Skin of body (tissue), 2 donors: Measurements from ENCODE around the gene TGFBR3L. TPM values are rescaled to one million over a fixed set of nuclear protein-coding genes. Genes with fewer than 3 reads are reported as not detected.
"Not testable (repeated sequence)": the region's sequence is repeated elsewhere in the genome, so short reads cannot be mapped to it uniquely, and the experiment has no call there.

Experiments used
- DNase-seq: peaks from one replicate; lab custom pipeline; 2025; lab: John Stamatoyannopoulos, UW
- total RNA-seq: library from RNA; depleted of rRNA; stranded (reverse); fragments of >200 nt; gene quantifications from one replicate; pipeline ENCODE4 v1.2.3, GENCODE V29; 2014

TGFBR3L gene
- total RNA-seq, 1 donor from 2014 or later, result 0.59 TPM

DNA sequence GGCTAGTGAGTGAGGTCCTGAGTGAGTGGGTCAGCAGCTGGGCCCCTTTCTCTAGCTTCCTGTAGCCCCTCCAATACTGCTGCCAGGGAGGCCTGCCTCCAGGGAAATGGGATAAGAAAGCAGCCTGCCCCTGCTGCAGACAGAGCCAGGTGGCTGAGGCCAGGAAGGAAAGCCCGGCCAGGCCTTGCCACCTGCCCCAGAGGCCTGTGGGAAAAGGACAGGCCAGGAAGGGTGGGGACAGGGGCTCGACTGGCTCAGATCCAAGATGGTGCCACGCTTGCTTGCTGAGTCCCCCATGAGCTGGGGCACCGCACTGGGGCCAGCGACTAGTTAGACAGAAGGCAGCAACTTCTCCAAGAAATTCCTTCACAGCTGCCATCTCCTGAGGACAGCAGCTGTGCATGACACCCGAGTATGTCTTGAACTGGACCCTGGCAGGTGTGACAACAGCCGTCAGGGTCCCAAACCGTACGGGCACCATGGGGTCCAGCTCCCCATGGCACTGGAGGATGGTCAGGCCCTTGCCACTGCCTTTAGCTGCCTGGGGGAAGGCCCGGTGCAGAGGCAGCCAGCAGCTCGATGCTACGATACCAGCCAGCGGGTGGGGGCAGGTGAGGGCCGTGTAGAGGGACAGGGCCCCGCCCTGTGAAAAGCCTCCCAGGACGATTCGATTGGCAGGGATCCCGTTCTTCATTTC is 35.4 kb upstream of the TGFBR3L start:
- no peak for DNase-seq

DNA sequence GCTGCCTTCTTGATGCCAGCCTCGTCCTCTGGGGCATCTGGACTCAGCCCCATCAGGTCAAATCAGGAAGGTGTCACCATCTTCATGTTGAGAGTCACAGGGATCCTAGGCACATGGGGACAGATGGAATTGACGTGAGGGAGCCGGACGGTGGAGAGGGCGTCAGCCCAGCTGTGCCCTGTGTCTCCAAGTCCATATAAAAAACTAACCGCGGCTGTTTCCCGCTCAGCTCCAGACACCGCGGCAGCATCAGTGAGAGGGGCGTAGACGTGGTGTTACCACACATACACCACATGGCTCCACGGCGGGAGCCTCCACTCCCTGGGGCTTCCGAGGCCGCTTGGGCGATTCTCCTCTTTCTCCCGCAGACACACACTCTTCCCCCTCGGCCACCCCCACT is 34.8 kb upstream of the TGFBR3L start:
- no peak for DNase-seq

DNA sequence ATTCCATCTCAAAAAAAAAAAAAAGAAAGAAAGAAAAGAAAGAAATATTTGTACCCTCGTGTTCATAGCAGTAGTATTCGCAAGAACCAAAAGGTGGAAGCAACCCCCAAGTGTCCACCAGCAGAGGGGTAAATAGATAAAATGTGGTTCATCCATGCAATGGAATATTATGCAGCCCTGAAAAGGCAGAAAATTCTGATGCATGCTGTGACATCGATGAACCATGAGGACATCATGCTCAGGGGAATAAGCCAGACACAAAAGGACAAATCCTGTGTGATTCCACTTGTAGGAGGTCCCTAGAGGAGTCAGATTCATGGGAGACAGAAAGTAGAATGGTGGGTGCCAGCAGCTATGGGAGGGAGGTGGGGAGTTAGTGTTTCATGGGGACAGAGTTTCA is 32.7 kb upstream of the TGFBR3L start:
- DNase-seq, result no peak

DNA sequence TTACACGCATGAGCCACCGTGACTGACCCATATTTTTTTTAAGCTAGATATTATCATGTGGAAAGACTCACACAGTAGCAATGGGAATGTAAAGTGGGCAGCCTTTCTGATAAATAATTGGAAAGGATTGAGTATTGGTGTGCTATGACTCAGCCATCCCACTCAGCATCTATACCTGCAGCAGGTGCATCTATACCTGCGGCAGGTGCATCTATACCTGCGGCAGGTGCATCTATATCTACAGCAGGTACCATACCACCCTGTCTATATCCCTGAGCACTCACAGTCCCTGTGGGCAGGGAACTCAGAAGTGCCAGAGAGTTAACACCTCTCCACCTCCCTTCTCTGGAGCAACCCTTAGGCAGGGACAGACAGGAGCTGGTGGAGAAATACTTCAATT is 31.5 kb upstream of the TGFBR3L start:
- DNase-seq, result no peak

DNA sequence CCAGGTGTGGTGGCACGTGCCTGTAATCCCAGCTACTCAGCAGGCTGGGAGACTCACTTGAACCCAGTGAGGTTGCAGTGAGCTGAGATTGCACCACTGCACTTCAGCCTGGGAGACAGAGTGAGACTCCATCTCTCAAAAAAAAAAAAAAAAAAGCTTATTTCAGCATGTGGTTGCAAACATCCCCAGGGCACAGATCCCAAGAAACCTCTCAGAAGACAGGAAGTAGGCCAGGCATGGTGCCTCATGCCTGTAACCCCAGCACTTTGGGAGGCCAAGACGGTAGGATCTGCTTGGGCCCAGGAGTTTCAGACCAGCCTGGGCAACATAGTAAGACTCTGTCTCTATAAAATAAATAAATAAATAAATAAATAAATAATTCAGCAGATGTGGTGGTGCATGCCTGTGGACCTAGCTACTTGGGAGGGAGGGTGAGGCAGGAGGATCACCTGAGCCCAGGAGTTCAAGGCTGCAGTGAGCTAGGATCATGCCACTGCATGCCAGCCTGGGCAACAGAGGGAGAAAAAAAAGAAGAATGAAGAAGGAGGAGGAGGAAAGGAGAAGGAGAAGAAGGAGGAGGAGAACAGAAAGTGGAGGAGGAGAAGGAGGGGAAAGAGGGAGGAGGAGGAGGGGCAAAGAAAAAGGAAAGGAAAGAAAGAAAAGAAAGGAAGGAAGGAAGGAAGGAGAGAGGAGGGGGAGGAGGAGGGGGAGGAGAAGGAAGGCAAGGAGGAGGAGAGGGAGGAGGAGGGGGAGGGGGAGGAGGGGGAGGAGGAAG is 30.6 kb upstream of the TGFBR3L start:
- no peak for DNase-seq

DNA sequence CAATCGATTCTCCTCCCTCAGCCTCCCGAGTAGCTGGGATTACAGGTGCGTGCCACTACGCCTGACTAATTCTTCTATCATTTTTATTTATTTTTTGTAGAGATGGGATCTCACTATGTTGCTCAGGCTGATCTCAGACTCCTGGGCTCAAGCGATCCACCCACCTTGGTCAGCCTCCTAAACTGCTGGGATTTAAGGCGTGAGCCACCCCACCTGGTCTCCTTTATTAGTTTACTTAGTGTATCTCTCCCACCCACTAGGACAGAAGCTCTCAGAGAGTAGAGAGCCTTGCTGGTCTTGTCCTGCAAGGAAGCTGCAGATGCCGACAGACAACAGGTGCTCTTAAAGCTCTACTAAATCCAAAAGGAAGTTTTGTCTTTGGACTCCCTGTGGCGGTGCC is 28.8 kb upstream of the TGFBR3L start:
- no peak for DNase-seq

DNA sequence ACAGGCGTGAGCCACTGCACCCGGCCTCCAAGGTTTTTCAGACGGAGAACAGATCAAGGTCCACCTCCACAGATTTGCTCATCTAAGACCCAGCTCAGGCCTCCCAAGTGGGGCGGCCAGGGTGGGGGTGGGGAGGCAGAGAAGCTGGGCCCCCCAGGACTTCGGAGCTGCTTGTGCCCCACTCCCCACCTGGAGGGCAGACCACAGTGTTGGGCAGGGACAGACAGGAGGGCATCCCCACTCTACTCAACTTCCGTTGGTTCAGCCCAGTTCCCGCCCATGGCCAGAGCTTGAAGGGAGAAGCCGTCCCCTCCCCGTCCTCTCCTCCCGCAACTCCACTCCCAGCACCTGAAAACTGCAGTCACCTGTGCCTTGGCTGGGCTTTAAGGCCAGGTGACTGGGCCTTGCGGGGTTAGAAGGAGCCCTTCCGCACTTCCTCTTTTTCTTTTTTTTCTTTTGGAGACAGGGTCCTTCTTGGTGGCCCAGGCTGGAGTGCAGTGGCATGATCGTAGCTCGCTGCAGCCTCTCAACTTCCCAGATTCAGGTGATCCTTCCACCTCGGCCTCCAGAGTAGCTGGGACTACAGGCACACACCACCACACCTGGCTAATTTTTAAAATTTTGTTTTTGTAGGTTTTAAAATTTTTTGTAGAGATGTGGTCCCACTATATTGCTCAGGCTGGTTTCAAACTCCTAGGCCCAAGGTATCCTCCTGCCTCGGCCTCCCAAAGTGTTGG is 27.1 kb upstream of the TGFBR3L start:
- no peak for DNase-seq

DNA sequence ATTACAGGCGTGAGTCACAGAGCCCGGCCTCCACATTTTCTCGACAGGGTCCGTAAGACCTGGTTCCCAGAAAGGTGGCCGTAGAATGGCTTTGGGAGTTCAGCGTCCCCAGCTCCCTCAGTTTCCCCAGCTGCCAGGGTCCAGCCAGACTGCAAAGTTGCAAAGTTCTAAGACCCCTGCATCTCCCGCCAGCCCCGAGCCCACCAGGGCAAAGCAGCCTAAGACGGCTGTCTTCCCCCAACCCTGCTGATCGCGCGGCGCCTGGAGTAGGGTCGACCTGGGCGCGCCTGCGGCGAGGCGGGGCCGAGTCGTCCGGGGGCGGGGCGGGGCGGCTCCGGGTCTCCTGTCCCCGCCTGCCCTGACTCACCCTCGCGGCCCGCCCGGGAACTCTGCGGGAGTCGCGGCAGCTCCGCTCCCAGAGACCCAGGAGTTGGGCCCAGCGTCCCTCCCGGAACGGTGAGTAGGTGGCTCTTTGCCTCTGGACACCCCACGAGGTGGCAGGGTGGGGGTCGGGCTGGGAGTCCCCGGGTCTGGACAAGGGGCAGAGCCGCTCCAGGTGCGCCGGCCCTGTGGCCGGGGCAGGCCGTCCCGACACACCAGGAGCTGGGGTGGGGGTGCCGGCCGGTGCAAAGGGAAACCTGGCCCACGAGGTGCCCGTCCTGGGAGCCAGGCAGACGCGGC is 26.3 kb upstream of the TGFBR3L start, which contains the start of gene LRRC8E:
LRRC8E (plus strand) TSS at position 366 of the 681 bp plus-strand sequence. CDS start 7,094 bp downstream, outside the sequence.
- DNase-seq, result no peak

DNA sequence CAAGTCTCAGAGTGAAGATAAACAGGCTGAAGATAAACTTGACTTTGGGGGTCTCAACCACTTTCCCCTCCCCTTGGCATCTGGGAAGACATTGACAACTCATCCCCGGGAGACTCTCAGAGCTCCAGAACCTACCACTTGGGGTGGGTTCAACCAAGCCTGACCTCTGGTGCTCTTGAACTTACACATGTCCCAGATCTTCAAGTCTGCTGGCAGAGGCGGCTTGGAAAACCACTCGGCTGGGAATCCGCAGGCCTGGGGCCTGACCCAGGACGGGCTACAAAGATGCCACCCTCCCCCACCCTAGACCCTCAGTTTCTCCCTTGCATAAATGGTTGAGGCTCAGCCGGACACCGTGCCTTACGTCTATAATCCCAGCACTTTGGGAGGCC is 25.8 kb upstream of the TGFBR3L start:
- no peak for DNase-seq

DNA sequence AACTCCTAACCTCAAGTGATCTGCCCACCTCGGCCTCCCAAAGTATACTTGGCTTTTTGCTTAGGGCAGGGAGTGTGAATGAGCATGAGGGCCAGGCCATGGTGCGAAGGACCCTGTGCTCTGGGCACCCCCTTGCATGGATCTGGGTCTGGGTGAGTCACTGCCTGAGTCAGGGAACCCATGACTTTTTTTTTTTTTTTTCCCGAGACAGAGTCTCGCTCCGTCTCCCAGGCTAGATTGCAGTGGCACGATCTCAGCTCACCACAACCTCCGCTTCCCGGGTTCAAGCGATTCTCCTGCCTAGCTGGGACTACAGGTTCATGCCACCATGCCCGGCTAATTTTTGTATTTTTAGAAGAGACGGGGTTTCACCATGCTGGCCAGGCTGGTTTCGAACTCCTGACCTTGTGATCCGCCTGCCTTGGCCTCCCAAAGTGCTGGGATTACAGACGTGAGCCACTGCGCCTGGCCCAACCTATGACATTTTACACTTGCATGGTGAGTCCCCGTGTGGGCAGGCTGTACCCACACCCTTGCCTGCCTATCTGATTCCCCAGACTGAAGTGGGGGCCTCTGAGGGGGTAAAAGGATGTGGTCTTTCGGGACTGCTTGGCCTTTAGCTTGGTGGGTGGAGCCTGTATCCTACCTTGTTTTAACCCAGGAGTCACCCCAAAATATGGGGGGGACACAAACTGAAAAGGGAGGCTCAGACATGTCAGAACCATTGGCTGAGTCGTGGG is 21.1 kb upstream of the TGFBR3L start:
- DNase-seq, result not testable (repeated sequence)

DNA sequence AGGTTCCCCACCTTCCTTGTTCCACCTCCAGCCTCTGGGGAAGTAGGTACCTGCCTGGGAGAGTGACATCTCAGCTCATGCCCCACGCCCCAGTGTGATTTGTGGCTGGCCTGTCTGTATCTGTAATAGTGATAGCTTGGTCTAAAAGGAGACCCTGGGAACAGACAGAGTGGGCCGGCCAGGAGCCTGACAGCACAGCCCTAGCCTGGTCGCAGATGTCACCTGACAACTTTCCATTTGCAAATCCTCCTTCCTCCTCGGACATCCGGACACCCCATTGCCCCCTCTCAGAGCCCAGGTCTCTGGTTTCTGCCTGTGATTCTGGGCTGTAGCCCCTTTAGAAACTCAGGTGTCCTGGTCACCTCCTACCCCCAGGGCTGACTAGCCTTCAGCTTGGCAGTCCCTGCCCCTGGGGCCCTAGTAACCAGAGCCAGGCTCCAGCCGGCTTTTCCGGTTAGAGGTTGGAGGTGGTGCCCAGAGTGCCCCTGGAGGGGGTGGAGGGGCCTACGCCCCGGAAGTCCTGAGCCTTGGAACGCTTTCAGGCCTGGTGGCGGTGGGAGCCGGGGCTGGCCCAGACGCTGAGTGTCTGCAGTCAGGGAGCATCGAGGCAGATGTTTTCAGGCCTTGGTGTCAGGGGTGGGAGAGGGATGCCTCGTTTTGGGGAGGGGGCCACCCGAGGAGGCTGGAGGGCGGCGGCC is 19.9 kb upstream of the TGFBR3L start:
- DNase-seq, result no peak

DNA sequence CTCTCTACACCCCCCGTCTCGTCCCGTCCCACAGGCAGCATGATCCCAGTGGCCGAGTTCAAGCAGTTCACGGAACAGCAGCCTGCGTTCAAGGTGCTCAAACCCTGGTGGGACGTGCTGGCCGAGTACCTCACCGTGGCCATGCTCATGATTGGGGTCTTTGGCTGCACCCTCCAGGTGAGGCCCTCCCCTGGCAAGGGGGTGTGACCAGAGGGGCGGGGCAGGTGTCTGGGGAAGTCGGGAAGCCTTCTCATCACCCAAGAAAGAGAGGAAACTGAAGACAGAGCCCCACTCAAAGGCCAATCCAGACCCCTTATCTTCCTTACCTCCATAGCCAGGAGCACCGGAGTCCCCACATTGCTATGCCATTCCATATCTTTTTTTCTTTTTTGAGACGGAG is 19.1 kb upstream of the TGFBR3L start:
- no peak for DNase-seq

DNA sequence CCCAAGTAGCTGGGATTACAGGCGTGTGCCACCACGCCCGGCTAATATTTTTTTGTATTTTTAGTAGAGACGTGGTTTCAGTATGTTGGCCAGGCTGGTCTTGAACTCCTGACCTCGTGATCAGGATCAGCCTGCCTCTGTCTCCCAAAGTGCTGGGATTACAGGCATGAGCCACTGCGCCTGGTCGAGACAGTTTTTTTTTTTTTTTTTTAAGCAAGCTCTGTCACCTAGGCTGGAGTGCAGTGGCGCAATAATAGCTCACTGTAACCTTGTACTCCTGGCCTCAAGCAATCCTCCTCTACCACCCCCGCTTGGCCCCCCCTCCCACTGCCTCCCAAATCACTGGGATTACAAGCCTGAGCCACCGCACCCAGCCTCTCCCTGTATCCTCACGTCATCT is 17.3 kb upstream of the TGFBR3L start:
- DNase-seq, result no peak

DNA sequence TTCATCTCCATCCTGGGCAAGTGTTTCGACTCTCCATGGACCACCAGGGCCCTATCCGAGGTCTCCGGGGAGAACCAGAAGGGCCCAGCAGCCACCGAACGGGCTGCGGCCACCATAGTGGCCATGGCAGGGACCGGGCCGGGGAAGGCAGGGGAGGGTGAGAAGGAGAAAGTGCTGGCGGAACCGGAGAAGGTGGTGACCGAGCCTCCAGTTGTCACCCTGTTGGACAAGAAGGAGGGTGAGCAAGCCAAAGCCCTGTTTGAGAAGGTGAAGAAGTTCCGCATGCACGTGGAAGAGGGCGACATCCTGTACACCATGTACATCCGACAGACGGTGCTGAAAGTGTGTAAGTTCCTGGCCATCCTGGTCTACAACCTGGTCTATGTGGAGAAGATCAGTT is 15.7 kb upstream of the TGFBR3L start:
- no peak for DNase-seq

DNA sequence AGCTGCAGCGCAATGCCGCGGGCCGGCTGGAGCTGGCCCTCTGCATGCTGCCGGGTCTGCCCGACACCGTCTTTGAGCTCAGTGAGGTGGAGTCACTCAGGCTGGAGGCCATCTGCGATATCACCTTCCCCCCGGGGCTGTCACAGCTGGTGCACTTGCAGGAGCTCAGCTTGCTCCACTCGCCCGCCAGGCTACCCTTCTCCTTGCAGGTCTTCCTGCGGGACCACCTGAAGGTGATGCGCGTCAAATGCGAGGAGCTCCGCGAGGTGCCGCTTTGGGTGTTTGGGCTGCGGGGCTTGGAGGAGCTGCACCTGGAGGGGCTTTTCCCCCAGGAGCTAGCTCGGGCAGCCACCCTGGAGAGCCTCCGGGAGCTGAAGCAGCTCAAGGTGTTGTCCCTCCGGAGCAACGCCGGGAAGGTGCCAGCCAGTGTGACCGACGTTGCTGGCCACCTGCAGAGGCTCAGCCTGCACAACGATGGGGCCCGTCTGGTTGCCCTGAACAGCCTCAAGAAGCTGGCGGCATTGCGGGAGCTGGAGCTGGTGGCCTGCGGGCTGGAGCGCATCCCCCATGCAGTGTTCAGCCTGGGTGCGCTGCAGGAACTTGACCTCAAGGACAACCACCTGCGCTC is 14.8 kb upstream of the TGFBR3L start:
- DNase-seq, result no peak

DNA sequence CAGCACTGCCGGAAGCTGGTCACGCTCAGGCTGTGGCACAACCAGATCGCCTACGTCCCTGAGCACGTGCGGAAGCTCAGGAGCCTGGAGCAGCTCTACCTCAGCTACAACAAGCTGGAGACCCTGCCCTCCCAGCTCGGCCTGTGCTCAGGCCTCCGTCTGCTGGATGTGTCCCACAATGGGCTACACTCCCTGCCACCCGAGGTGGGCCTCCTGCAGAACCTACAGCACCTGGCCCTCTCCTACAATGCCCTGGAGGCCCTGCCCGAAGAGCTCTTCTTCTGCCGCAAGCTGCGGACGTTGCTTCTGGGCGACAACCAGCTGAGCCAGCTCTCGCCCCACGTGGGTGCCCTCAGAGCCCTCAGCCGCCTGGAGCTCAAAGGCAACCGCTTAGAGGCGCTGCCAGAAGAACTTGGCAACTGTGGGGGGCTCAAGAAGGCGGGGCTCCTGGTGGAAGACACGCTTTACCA is 14.2 kb upstream of the TGFBR3L start:
- no peak for DNase-seq

DNA sequence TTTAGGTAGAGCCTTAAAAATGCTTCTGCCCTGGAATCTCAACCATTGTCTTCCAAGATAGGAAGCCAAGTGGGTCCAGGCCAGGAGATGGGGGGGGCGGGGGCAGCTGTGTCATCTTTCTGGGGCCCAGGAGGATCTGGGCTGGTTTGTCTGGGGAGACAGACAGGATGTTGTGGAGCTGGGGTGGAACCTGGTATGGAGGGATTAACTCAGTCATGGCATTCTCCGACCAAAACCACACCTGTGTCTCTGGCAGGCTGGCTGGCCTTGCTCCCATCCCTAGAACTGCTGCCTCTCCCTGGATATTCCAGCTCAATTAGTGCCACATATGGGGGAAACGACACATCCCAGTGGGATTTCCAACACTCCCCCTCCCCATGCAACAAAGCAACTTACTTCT is 13.7 kb upstream of the TGFBR3L start:
- no peak for DNase-seq

DNA sequence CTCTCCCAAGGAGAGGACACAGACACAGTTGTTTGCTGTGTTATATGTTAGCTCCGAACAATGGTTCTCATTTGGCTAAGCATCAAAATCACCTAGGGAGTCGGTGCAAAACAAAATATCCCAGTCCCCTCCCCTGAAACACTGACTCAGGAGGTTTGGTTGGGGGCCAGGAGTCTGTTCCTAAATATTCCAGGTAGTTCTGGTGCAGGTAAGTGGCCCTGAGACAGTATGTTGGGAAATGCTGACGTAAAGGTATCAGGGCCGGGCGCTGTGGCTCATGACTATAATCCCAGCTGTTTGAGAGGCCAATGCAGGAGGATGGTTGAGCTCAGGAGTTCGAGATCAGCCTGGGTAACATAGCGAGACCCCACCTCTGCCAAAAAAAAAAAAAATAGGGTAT is 13.3 kb upstream of the TGFBR3L start:
- DNase-seq, result no peak

DNA sequence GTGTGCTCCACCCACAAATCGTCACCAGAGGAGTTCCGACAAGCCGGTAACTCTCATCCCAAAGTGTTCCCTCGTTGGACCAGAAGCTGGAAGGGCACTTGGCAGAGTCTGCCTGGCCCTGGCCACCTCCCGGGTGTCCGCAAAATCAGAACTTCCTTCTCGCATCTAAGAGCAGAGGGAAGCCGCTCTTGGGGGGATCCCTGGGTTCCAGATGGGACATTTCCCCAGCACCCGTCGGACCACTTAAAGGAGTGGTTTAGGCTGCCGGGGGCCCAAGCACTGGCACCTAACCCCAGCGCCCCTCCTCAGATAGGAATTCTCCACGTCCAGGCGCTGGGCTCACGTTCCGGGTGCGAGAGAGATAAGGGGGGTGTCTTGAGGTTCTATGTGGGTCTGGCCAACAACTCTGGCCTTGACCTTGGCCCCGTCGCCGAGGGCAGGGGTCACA is 11.8 kb upstream of the TGFBR3L start:
- no peak for DNase-seq
